Chondrocyte (in vitro differentiated cells): Measurements from ENCODE around the gene GUCA2B. TPM values are rescaled to one million over a fixed set of nuclear protein-coding genes. Genes with fewer than 3 reads are reported as not detected.

Source experiments
- DNase-seq: peaks from one replicate; pipeline ENCODE4 v3.0.0; 2021; ENCODE audit warnings: mixed read lengths, low spot score
- H3K27ac Mint-ChIP-seq: one replicate; pipeline ENCODE4 v1.8.0; 2021; ENCODE audit warnings: mild to moderate bottlenecking, moderate library complexity, mixed read lengths; ENCODE audit not compliant: unreplicated experiment
- H3K27me3 Mint-ChIP-seq: 2 replicates; pipeline ENCODE4 v1.8.0; 2021; ENCODE audit warnings: low read depth, mixed read lengths
- H3K36me3 Mint-ChIP-seq: 2 replicates; pipeline ENCODE4 v1.8.0; 2021; ENCODE audit warnings: low read depth, mixed read lengths
- H3K4me1 Mint-ChIP-seq: 2 replicates; pipeline ENCODE4 v1.8.0; 2021; ENCODE audit warnings: low read depth, mild to moderate bottlenecking, mixed read lengths
- H3K4me3 Mint-ChIP-seq: one replicate; pipeline ENCODE4 v1.8.0; 2021; ENCODE audit warnings: mild to moderate bottlenecking, moderate library complexity, mixed read lengths; ENCODE audit not compliant: unreplicated experiment
- H3K9me3 Mint-ChIP-seq: 2 replicates; pipeline ENCODE4 v1.8.0; 2021; ENCODE audit warnings: low read depth, mixed read lengths
- CTCF ChIP-seq: fragments of 200-600 bp; sonication (generic); IDR thresholded peaks from 2 replicates; pipeline ENCODE4 v1.5.0; 2021; ENCODE audit warnings: antibody characterized with exemption, mild to moderate bottlenecking, moderate library complexity
- total RNA-seq: library from RNA; stranded (reverse); gene quantifications from 3 replicates; pipeline ENCODE4 v1.2.1, GENCODE V29; 2021

Gene GUCA2B
- total RNA-seq, 1 donor from 2014 or later, result not detected

DNA sequence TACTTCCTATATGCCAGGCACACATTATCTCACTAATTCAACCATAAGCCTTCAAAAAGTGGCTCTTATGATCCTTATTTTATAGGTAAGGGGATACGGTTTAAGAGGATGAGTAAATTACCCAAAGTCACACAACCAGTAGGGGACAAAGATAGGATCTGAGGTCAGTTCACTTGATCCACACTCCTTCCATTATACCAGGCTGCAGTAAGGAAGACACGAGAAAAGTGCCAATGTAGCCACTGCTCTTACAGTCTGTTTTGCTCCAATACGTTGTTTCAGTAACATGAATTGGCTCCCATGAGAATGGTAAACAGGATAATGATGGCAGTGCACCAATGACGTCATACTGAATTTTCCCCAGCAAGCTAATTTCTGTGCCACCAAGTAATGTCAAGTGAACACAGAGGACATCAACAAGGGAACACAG lies 26.7 kb downstream of the GUCA2B start:
- DNase-seq, result no peak
- H3K27ac Mint-ChIP-seq, result no peak overlapping the region
- H3K4me1 Mint-ChIP-seq, result peaks cover 17% of the 10 kb centered on the region
- no peak overlapping the region for H3K4me3 Mint-ChIP-seq
- TF ChIP-seq CTCF, result no peak
- H3K9me3 Mint-ChIP-seq, result no peaks in the 10 kb centered on the region
- peaks cover 8% of the 10 kb centered on the region for H3K36me3 Mint-ChIP-seq
- H3K27me3 Mint-ChIP-seq, result no peaks in the 10 kb centered on the region

DNA sequence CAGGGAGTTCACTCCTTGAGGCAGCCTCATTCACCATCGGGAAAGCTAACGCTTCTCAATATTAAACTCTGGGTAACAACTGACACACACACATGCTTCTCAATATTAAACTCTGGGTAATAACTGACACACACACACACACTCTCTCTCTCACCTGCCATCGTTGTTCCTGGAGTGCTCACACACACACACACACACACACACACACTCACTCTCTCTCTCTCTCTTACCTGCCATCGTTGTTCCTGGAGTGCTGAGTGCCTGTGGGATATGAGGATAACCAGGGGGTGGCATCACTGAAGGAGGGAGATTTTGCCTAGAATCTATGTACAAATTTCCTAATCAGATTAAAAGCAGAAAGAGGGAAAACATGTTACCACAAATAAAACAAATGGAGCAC lies 28.5 kb downstream of the GUCA2B start:
- Mint-ChIP-seq H3K27ac (no peak overlapping the region), H3K4me1 (peaks cover 29% of the 10 kb centered on the region), H3K36me3 (peaks cover 11% of the 10 kb centered on the region), H3K9me3 (no peaks in the 10 kb centered on the region), H3K4me3 (no peak overlapping the region), H3K27me3 (no peaks in the 10 kb centered on the region)
- no peak for TF ChIP-seq CTCF
- no peak for DNase-seq

- Mint-ChIP-seq H3K9me3 (no peaks in the 10 kb centered on the region), H3K27ac (no peak overlapping the region), H3K4me3 (no peak overlapping the region), H3K27me3 (no peaks in the 10 kb centered on the region), H3K4me1 (peaks cover 27% of the 10 kb centered on the region), H3K36me3 (peaks cover 15% of the 10 kb centered on the region)
- no peak for TF ChIP-seq CTCF
- no peak for DNase-seq
Measured at GRCh38 chr1:42183210-42183956, 30.2 kb downstream of the GUCA2B start.

DNA sequence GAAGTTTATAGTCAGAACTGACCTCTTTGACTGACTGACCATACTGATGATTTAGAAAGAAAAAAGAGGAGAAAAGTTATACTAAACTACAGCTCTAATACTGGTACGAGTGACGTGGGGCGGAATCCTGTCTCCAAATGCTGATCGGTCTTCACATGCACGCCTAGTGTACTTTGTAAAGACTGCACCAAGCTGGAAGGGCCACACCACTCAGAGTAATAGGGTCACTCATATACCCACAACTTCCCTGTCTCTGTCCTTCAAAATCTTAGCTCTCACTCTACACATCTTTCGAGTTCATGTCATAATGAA lies 30.7 kb downstream of the GUCA2B start:
- H3K27me3 Mint-ChIP-seq, result no peaks in the 10 kb centered on the region
- H3K4me1 Mint-ChIP-seq, result peaks cover 26% of the 10 kb centered on the region
- TF ChIP-seq CTCF, result no peak
- no peaks in the 10 kb centered on the region for H3K9me3 Mint-ChIP-seq
- peaks cover 15% of the 10 kb centered on the region for H3K36me3 Mint-ChIP-seq
- H3K27ac Mint-ChIP-seq, result no peak overlapping the region
- no peak for DNase-seq
- H3K4me3 Mint-ChIP-seq, result no peak overlapping the region

DNA sequence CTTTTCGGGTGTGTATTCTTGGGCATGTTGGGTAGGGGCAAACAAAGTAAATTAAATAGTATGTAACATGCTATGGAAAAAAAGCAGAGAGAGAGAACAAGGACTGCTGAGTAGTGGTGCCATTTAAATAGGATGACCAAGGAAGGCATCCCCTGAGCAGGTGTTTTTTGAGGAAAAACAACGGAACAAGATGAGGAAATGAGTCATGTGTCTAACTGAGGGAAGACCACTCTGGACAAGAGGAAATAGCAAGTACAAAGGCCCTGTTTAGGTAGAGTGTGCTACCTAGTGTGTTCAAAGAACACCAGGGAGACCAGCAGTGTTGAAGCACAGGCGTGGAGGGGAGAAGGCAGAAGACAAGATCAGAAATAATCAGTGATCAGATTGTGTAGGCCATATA lies 31.4 kb downstream of the GUCA2B start:
- peaks cover 15% of the 10 kb centered on the region for H3K36me3 Mint-ChIP-seq
- no peak for TF ChIP-seq CTCF

More for the DNA sequence above, 31.4 kb downstream of the GUCA2B start:
- Mint-ChIP-seq H3K9me3 (no peaks in the 10 kb centered on the region), H3K27ac (no peak overlapping the region), H3K4me3 (no peak overlapping the region), H3K4me1 (peaks cover 19% of the 10 kb centered on the region), H3K27me3 (no peaks in the 10 kb centered on the region)
- DNase-seq, result no peak
